GM12892 (cell line): ENCODE measurements around the gene SNRNP27.
A peak's percentile ranks its signal among the peaks of the same experiment; 100 is the strongest.

Experiments used
- DNase-seq: peaks from one replicate; pipeline ENCODE4 v3.0.0; 2011; ENCODE audit not compliant: insufficient read length
- FAIRE-seq: peaks from 2 replicates; lab custom pipeline; 2011; peaks lifted over from hg19 to GRCh38; lab: Jason Lieb, UNC
- POLR2A ChIP-seq: IDR thresholded peaks from 2 replicates; pipeline ENCODE4 v1.6.1; 2011; ENCODE audit warnings: low read depth, low read length, control low read depth
- POLR2AphosphoS5 ChIP-seq: IDR thresholded peaks from 2 replicates; pipeline ENCODE4 v1.6.1; 2011; ENCODE audit warnings: low read depth, low read length, control low read depth
- TAF1 ChIP-seq: IDR thresholded peaks from 2 replicates; pipeline ENCODE4 v1.6.1; 2011; ENCODE audit warnings: low read depth, mild to moderate bottlenecking, control low read depth, low read length, borderline replicate concordance

The SNRNP27 gene

GRCh38 chr2:69902213-69902922 lies 8.6 kb downstream of the SNRNP27 start:
- no peak for TF ChIP-seq TAF1
- no peak for TF ChIP-seq POLR2A
- no peak for TF ChIP-seq POLR2AphosphoS5
- DNase-seq: no peak
- peak; percentile 89 for FAIRE-seq

- TF ChIP-seq TAF1 (no peak), POLR2AphosphoS5 (no peak), POLR2A (no peak)
- FAIRE-seq (no peak), DNase-seq (no peak)
Observed at GRCh38 chr2:69907216-69907615, 13.5 kb downstream of the SNRNP27 start.

- FAIRE-seq (peak; percentile 82), DNase-seq (no peak)
- TF ChIP-seq POLR2AphosphoS5: no peak
- no peak for TF ChIP-seq POLR2A
- TF ChIP-seq TAF1: no peak
Observed at GRCh38 chr2:69911985-69912563, 18.3 kb downstream of the SNRNP27 start.

GRCh38 chr2:69914164-69914949 lies 20.6 kb downstream of the SNRNP27 start:
- DNase-seq (no peak), FAIRE-seq (peak; percentile 99)
- no peak; the same call in 1 of the 2 replicates for TF ChIP-seq POLR2AphosphoS5
- peak; percentile 72; the same call in 1 of the 2 replicates for TF ChIP-seq TAF1
- TF ChIP-seq POLR2A: peak; percentile 82

GRCh38 chr2:69914950-69915945 lies 21.5 kb downstream of the SNRNP27 start, which contains the start of gene MXD1:
Gene MXD1 (plus strand): TSS chr2:69915109. CDS start chr2:69915331, 222 bp downstream.
- peak; percentile 44; the same call in 1 of the 2 replicates for TF ChIP-seq TAF1
- TF ChIP-seq POLR2AphosphoS5: peak; percentile 52; the same call in 1 of the 2 replicates
- no peak; the same call in 1 of the 2 replicates for TF ChIP-seq POLR2A
- DNase-seq (peak; percentile 95), FAIRE-seq (no peak)

GRCh38 chr2:69916106-69916505 lies 22.4 kb downstream of the SNRNP27 start:
- DNase-seq (no peak), FAIRE-seq (no peak)
- no peak for TF ChIP-seq POLR2AphosphoS5
- TF ChIP-seq POLR2A: no peak
- TF ChIP-seq TAF1: no peak

GRCh38 chr2:69917852-69918251 lies 24.1 kb downstream of the SNRNP27 start:
- TF ChIP-seq TAF1: no peak
- TF ChIP-seq POLR2A: no peak
- no peak for TF ChIP-seq POLR2AphosphoS5
- FAIRE-seq (peak; percentile 21), DNase-seq (no peak)

GRCh38 chr2:69918401-69918800 lies 24.6 kb downstream of the SNRNP27 start:
- DNase-seq (no peak), FAIRE-seq (no peak)
- TF ChIP-seq TAF1 (no peak), POLR2AphosphoS5 (no peak), POLR2A (no peak)

GRCh38 chr2:69923116-69923515 lies 29.4 kb downstream of the SNRNP27 start:
- no peak for TF ChIP-seq TAF1
- no peak for TF ChIP-seq POLR2AphosphoS5
- no peak for TF ChIP-seq POLR2A
- DNase-seq (no peak), FAIRE-seq (no peak)

- DNase-seq (no peak), FAIRE-seq (peak; percentile 21)
- TF ChIP-seq TAF1: no peak
Observed at GRCh38 chr2:69926849-69927515, 33.2 kb downstream of the SNRNP27 start.
